ENCODE results near the gene TMEM234.
A peak's percentile ranks its signal among the peaks of the same experiment; 100 is the strongest.

Gene TMEM234

GRCh38 chr1:32239337-32239736 lies 17.2 kb upstream of the TMEM234 start:
- DNase-seq: no peak

- no peak for DNase-seq
Observed at GRCh38 chr1:32234792-32235191, 12.6 kb upstream of the TMEM234 start.

GRCh38 chr1:32232558-32233304 lies 10.6 kb upstream of the TMEM234 start:
- no peak for DNase-seq

GRCh38 chr1:32231843-32232432 lies 9.8 kb upstream of the TMEM234 start:
- DNase-seq: no peak

GRCh38 chr1:32228771-32229170 lies 6.6 kb upstream of the TMEM234 start:
- DNase-seq: no peak

GRCh38 chr1:32224285-32224684 lies 2.1 kb upstream of the TMEM234 start:
- no peak for DNase-seq

- no peak for DNase-seq
Observed at GRCh38 chr1:32223683-32224082, 1.5 kb upstream of the TMEM234 start.

- no peak for DNase-seq
Observed at GRCh38 chr1:32221581-32221979, 573 bp downstream of the TMEM234 start.

GRCh38 chr1:32220746-32221580 lies 1.2 kb downstream of the TMEM234 start:
- DNase-seq: no peak

GRCh38 chr1:32219022-32219421 lies 3.1 kb downstream of the TMEM234 start:
- DNase-seq: no peak

GRCh38 chr1:32216566-32216965 lies 5.6 kb downstream of the TMEM234 start:
- DNase-seq: no peak

- DNase-seq: peak; percentile 84
Observed at GRCh38 chr1:32215629-32216480, 6.3 kb downstream of the TMEM234 start.

- no peak for DNase-seq
Observed at GRCh38 chr1:32208891-32209328, 13.2 kb downstream of the TMEM234 start, which contains the start of gene DCDC2B. Gene DCDC2B (plus strand): TSS chr1:32209089. CDS start chr1:32209094, 5 bp downstream.

- DNase-seq: no peak
Observed at GRCh38 chr1:32208469-32208868, 13.7 kb downstream of the TMEM234 start.

- DNase-seq: peak; percentile 93
Observed at GRCh38 chr1:32205401-32206370, 16.5 kb downstream of the TMEM234 start, which contains the start of gene IQCC. Gene IQCC (plus strand): TSS chr1:32205671. CDS start chr1:32205682, 11 bp downstream.

- DNase-seq: no peak
Observed at GRCh38 chr1:32204943-32205361, 17.2 kb downstream of the TMEM234 start.

- peak; percentile 78 for DNase-seq
Observed at GRCh38 chr1:32201011-32201855, 20.9 kb downstream of the TMEM234 start.

GRCh38 chr1:32200226-32201010 lies 21.7 kb downstream of the TMEM234 start, which contains the start of gene CCDC28B:
Gene CCDC28B (plus strand): TSS chr1:32200595. CDS start chr1:32201936, 1,341 bp downstream.
- peak; percentile 85 for DNase-seq

GRCh38 chr1:32199717-32200072 lies 22.5 kb downstream of the TMEM234 start:
- no peak for DNase-seq
